Raji (cell line): ENCODE measurements around the gene MCFD2.

Source experiments
- POLR2A ChIP-seq: IDR thresholded peaks from 2 replicates; pipeline ENCODE4 v1.6.1; 2011; ENCODE audit warnings: low read depth, low read length, control low read depth; ENCODE audit not compliant: insufficient read depth

MCFD2 gene

GRCh38 chr2:46915281-46915810 is at the start of gene MCFD2:
TSS of gene MCFD2 (minus strand) at chr2:46915806. CDS start at chr2:46909171, 6,635 bp downstream.
- no peak for TF ChIP-seq POLR2A

DNA sequence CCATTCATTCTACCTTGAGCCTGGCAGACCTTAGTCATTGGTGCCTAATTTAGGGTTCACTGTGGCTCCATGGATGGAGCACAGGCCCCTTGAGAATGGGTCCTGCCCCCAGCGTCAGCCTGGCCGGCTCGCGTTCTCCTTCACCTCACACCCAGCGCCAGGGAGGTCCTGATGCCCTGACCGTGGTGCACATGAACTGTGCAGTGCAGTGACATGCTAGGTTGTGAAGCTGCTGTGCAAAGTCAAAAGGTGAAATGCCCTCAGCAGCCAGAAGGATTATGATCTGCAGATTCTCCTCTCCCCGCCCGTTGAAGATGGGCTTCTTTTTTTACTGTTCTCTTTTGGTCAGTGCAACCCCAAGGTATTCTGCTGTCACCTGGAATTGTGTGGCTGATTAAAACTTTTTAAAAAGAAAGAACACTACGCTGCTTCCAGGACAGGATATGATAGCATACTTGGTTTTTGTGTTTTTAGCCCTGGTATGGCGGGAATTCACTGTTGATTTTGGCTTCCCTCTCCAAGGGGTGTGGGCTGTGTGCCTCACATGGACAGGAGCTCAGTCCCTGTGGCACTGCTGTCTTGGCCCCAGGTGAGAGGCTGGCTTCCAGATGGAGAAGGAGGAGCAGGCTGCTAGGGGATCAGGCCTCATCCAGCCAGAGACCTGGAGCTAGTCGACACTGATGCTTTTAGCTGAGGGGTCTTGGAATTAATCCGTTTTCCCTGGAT is 49.4 kb upstream of the MCFD2 start:
- TF ChIP-seq POLR2A, result no peak

GRCh38 chr2:46963941-46964673 is 48.5 kb upstream of the MCFD2 start:
- TF ChIP-seq POLR2A, result no peak

- TF ChIP-seq POLR2A, result no peak
These were observed 47.6 kb upstream of the MCFD2 start for GRCh38 chr2:46963210-46963609.

DNA sequence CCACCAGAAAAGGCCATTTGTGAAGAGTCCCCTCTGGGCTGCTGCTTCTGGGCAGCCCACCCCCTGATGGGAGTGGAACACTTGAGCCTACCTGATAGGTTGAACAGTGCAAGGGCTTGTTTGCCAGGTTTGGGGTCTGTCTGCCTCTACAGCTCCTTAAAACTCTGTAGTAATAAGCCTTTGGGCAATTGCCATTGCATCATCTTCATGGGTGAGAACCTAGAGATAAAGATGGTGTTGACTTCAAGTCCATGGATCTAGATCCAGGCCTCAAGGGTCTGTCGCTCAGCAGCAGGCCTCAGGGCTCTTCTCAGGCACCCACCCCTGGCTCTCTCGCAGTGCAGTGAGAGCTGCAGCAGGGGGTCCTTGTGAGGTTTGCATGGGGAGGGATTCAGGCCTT is 47.1 kb upstream of the MCFD2 start:
- TF ChIP-seq POLR2A, result no peak

DNA sequence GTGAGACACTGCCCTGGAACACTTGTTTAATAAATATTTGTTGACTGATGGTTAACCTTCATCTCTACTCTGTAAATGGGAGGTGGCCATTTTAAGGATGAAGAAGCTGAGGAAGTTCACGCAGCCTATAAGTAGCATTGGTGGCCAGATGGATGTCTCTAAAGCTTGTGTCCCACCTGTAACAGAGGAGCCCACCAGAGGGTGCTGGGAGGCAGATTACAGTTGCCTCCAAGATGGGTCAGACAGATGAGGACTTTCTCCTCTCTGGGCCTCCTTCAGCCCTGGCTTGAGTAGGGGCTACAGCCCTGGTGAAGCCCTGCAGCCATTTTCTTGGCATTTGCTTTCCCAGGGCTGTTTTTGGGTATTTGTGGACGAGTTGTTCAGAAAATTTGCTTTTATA is 45.0 kb upstream of the MCFD2 start:
- TF ChIP-seq POLR2A, result no peak

DNA sequence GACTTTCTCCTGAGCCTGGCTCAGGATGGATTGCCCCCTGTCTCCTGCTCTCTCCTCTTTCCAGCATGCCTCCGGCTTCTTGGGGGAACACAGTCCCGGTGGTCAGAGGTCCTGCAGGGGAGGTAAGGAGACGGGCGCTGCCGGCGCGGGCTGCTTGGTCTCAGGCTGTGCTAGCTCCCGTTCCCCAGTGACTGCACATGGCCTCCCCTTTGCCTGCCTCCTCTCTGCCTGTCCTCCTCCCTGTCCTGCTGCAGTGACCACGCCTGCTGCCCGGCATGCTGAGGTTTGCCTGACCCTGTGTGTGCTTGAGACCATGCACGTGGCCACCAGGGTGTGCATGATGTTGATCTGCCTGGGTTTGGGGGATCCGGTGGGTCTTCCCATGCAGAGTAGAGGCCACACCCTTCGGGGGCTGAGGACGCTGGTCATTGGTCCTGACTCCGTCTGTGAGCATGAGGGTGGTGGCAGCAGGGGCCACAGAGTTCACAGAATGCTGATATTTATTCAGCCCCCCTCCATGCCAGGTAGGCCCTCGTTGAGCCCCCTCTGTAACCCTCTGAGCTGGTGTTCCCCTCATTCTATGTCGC is 42.9 kb upstream of the MCFD2 start:
- TF ChIP-seq POLR2A, result no peak

- TF ChIP-seq POLR2A, result no peak
These were observed 41.5 kb upstream of the MCFD2 start for GRCh38 chr2:46956981-46957531.

DNA sequence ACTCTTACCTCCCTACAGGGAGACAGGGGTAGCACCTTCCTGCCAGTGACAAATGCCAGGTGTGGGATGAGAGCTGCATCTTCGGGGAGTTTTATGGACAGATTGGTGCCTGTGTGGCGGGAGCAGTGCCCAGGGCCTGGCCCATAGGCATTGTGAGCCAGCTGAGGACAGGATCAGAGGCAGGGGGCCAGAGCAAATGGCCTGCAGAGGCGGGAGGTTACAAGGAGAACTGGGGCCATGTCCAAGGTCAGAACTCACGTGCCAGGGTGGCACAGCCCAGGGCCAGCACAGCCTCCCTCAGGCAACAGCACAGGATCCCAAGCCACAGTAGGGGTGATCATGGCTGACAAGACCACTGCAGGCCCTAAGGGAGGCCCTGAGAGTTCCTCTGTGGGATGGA is 40.2 kb upstream of the MCFD2 start:
- no peak for TF ChIP-seq POLR2A

GRCh38 chr2:46954951-46955571 is 39.5 kb upstream of the MCFD2 start:
- no peak for TF ChIP-seq POLR2A

- TF ChIP-seq POLR2A, result no peak
These were observed 36.6 kb upstream of the MCFD2 start for GRCh38 chr2:46952171-46952570.

- no peak for TF ChIP-seq POLR2A
These were observed 35.9 kb upstream of the MCFD2 start for GRCh38 chr2:46951290-46952064.

DNA sequence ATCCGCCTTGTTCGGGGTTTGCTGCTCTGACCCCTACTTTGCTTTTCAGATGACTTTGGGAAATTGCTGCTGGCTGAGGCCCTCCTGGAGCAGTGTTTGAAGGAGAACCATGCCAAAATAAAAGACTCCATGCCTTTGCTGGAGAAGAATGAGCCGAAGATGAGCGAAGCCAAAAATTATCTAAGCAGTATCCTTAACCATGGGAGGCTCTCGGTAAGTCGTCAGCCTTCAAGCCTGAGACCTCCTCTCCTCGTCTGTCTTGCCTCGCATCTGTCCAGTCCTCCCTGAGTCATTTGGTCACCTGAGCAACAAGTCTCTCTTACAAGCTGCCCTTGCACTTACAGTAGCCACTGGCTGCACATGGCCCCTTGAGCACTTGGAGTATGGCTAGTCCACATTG is 34.7 kb upstream of the MCFD2 start:
- no peak for TF ChIP-seq POLR2A

DNA sequence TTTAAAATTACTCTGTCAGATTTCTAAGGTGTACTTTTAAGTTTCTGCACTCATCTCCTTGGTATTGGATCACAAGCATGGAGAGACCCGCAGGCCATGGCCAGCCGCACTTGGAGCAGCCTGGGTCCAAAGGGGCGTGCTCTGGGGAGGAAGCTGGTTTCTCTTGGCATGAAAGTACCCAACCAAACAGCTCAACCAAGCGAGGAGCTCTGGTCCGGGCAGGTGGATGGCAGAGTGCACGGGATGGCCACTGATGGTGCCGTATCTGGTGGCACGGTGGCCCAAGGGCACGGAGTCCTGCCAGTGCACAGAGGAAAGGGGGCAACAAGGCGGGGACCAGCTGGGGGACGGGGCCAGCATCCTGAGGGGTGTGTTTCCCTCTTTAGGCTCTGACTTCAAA is 32.2 kb upstream of the MCFD2 start:
- no peak for TF ChIP-seq POLR2A
